Measurements from ENCODE around the gene NEDD4L.

Gene NEDD4L

DNA sequence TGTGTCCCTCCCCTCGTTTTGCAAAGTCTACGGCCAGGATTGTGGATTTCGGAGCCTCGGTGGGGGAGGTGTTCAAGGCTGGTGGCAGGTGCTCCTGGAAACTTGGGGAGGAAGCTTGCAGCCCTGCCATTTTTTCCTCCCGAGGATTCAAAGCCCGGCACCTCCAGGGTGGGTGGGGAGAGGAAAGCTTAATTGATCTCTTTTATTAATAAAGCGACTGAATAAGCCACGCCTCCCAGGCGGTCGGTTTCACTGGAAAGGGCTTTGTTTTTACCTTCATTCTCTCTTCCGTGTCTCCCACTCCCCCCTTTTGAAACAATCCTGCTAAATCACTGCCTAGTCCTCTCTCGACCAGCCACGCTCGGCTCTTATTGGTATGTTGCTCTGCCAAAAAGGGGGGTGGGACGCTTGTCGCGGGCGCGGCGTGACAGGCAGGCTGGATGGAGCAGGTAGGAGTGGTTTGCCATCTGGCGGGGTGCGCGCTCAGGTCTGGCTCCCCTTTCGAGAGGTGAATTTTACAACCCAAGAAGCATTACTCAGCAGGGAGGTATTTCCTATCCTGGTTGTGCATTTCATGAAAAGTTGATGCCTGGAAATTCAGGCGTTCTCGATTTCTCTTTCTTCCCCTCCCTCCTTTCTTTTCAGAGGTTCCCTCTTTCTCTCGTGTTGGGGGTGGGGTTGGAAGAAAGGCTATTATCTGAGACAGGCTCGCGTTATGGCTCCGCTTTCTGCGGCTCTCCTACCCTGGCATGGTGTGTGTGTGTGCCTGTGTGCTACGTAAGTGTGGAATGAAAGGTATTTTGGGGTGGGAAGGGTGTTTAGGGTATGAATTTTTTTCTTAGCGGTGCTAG is 1.4 kb downstream of the NEDD4L start:
- Histone ChIP-seq H3K9me2 (replicated peaks; ENCODE audit: insufficient read depth, low read length) (no peaks in the 10 kb centered on the region), H3K4me2 (ENCODE audit: low read depth, low read length, poor library complexity, severe bottlenecking) (peak overlapping the region; percentile 77), H3F3A (ENCODE audit: insufficient read depth) (no peaks in the 10 kb centered on the region), H3K79me2 (ENCODE audit: insufficient read depth, low read length) (no peaks in the 10 kb centered on the region), H3K9ac (ENCODE audit: low read length) (peak overlapping the region; percentile 63), H3K27ac (ENCODE audit: low read depth, low read length) (no peak overlapping the region), H3K4me3 (ENCODE audit: insufficient read depth, low read length, poor library complexity, severe bottlenecking) (peak overlapping the region; percentile 71), H4K20me1 (ENCODE audit: low read depth, low read length) (peaks cover 7% of the 10 kb centered on the region; the same call in 1 of the 2 replicates), H3K27me3 (ENCODE audit: low read length) (no peaks in the 10 kb centered on the region), H3K36me3 (ENCODE audit: low read length) (no peaks in the 10 kb centered on the region), H3K9me3 (ENCODE audit: insufficient read depth, low read length) (no peaks in the 10 kb centered on the region), H2AFZ (ENCODE audit: low read depth, low read length, severe bottlenecking) (peak overlapping the region; percentile 53)
- TF ChIP-seq, protein P1, sequence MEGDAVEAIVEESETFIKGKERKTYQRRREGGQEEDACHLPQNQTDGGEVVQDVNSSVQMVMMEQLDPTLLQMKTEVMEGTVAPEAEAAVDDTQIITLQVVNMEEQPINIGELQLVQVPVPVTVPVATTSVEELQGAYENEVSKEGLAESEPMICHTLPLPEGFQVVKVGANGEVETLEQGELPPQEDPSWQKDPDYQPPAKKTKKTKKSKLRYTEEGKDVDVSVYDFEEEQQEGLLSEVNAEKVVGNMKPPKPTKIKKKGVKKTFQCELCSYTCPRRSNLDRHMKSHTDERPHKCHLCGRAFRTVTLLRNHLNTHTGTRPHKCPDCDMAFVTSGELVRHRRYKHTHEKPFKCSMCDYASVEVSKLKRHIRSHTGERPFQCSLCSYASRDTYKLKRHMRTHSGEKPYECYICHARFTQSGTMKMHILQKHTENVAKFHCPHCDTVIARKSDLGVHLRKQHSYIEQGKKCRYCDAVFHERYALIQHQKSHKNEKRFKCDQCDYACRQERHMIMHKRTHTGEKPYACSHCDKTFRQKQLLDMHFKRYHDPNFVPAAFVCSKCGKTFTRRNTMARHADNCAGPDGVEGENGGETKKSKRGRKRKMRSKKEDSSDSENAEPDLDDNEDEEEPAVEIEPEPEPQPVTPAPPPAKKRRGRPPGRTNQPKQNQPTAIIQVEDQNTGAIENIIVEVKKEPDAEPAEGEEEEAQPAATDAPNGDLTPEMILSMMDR (IDR thresholded peaks at IDR 0.05; ENCODE audit: insufficient read depth, low read length, poor library complexity, severe bottlenecking), result no peak
- TF ChIP-seq EZH2phosphoT487 (conservative IDR thresholded peaks at IDR 0.05; ENCODE audit: low read length), result 0 out of 2 replicates have a peak, but pooled peaks have one; percentile 32

DNA sequence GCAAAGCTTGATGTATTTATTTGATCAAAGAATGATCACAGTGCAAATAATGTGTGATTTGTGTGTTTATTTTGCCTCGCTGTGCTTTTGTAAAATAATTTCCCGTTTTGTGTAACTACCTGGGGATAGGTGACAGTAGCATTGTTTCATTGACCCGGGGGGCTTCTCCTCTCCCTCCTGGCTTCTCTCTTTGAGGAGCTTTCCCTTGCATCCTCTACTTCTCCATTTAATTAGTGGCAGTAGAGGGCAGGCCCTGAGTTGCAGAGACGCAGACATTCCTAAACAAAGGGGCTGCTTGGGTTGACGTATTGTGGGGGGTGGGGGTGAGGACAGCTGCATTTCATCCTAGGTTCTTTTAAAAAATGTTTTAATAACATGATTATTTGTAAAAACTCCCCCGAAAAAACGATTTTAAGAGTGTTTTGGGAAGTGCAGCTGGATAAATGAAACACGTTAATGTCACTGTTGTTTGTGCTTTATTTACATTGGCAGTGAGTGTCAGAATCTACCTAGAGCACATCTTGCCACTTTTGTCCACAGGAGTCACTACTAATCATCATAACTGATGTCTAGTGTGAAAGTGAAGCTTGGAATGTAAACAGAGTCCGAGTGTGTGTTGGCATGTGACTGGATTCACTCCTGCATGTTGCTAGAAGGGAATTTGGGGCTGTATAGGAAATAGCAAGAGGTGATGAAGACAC is 2.2 kb downstream of the NEDD4L start:
- Histone ChIP-seq H3F3A (ENCODE audit: insufficient read depth) (no peaks in the 10 kb centered on the region), H3K79me2 (ENCODE audit: insufficient read depth, low read length) (no peaks in the 10 kb centered on the region), H3K27me3 (ENCODE audit: low read length) (no peaks in the 10 kb centered on the region), H3K9me2 (replicated peaks; ENCODE audit: insufficient read depth, low read length) (no peaks in the 10 kb centered on the region), H4K20me1 (ENCODE audit: low read depth, low read length) (peaks cover 7% of the 10 kb centered on the region; the same call in 1 of the 2 replicates), H3K4me2 (ENCODE audit: low read depth, low read length, poor library complexity, severe bottlenecking) (peak overlapping the region; percentile 77), H3K9me3 (ENCODE audit: insufficient read depth, low read length) (no peaks in the 10 kb centered on the region), H3K36me3 (ENCODE audit: low read length) (no peaks in the 10 kb centered on the region), H3K9ac (ENCODE audit: low read length) (no peak overlapping the region), H2AFZ (ENCODE audit: low read depth, low read length, severe bottlenecking) (no peak overlapping the region), H3K27ac (ENCODE audit: low read depth, low read length) (no peak overlapping the region), H3K4me3 (ENCODE audit: insufficient read depth, low read length, poor library complexity, severe bottlenecking) (no peak overlapping the region)
- no peak for TF ChIP-seq EZH2phosphoT487 (conservative IDR thresholded peaks at IDR 0.05; ENCODE audit: low read length)
- TF ChIP-seq, protein P1 (IDR thresholded peaks at IDR 0.05; ENCODE audit: insufficient read depth, low read length, poor library complexity, severe bottlenecking), result no peak

DNA sequence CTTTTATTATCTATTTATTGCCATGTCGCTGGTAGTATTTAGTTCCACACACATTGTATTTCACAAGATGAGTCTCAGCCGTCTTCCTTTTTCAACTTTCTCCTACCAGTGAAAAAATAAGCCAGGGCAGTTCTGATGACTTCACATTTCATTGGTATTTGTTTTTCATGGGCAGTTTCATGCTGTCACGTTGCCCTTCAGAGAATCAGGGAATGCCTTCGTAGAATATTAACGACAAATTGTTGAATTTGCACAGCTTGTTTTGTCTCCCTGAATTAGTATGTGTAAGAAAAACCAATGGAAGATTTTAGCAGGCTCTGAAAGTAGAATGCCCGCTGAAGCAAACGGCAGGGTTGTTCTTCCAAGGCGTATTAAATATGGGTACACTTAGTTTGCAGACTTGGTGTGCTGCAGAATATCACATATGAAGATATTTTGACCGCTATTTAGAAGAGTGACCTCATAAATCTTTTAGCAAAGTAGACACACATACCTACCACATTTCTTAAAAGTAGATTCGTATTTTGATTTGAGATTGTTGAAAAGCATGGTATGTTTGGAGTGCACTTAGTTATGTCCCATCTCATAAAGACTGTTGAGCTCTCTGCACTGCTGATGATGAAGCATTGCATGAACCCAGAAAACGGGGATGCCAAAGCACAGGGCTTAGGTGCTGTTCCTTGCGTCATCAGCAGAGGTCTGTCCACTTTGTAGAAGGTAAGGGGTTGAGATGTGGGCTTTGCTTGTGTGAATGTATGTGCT is 2.9 kb downstream of the NEDD4L start:
- Histone ChIP-seq H3K4me3 (ENCODE audit: insufficient read depth, low read length, poor library complexity, severe bottlenecking) (no peak overlapping the region), H3K4me2 (ENCODE audit: low read depth, low read length, poor library complexity, severe bottlenecking) (no peak overlapping the region), H4K20me1 (ENCODE audit: low read depth, low read length) (peaks cover 10% of the 10 kb centered on the region; the same call in 1 of the 2 replicates)

More for the DNA sequence above, 2.9 kb downstream of the NEDD4L start:
- Histone ChIP-seq H3K79me2 (ENCODE audit: insufficient read depth, low read length) (no peaks in the 10 kb centered on the region), H3K9me3 (ENCODE audit: insufficient read depth, low read length) (no peaks in the 10 kb centered on the region), H3F3A (ENCODE audit: insufficient read depth) (no peaks in the 10 kb centered on the region), H2AFZ (ENCODE audit: low read depth, low read length, severe bottlenecking) (no peak overlapping the region), H3K36me3 (ENCODE audit: low read length) (no peaks in the 10 kb centered on the region), H3K27ac (ENCODE audit: low read depth, low read length) (no peak overlapping the region), H3K9me2 (replicated peaks; ENCODE audit: insufficient read depth, low read length) (no peaks in the 10 kb centered on the region), H3K9ac (ENCODE audit: low read length) (no peak overlapping the region), H3K27me3 (ENCODE audit: low read length) (no peaks in the 10 kb centered on the region)
- no peak for TF ChIP-seq EZH2phosphoT487 (conservative IDR thresholded peaks at IDR 0.05; ENCODE audit: low read length)
- TF ChIP-seq, protein P1 (IDR thresholded peaks at IDR 0.05; ENCODE audit: insufficient read depth, low read length, poor library complexity, severe bottlenecking), result no peak
